GM19328 (cell line): ENCODE measurements around the gene VDR.
"Not testable (repeated sequence)": the region's sequence is repeated elsewhere in the genome, so short reads cannot be mapped to it uniquely, and the experiment has no call there.

ENCODE experiments used
- ATAC-seq: cut with Tn5 transposase; IDR thresholded peaks from one replicate; pipeline ENCODE4 v1.9.1; 2021; ENCODE audit warnings: mild to moderate bottlenecking, moderate library complexity; ENCODE audit not compliant: unreplicated experiment

Gene VDR

DNA sequence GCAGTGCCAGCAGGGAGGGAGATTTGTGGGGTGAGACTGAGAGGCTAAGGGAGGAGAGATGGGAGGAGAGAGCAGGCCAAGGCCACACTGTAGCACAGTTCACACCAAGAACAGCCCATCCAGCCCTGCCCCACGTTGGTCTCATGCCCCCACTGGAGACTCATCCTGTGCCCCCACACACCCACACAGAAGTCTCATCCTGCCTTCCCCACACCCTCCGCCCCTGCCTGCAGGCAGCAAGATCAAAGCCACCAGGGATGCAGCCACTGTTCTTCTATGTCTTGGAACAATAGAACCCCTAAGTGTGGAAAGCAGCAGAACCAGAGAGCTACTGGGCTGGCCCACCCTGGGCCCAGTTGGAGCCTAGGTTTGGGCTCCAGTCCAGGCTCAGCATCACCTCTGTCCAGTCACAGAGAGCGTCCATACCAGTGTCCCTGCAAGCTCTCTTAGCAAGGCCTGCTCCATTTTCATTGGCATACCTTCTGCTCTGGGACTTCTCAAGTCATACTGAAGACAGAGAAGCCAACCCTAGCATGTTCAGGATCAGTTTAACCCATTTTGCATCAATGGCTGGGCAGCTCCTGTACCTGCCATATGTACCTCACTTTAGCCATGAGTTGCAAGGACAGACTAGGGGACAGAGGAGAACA lies 53.4 kb downstream of the VDR start:
- ATAC-seq, result no peak

DNA sequence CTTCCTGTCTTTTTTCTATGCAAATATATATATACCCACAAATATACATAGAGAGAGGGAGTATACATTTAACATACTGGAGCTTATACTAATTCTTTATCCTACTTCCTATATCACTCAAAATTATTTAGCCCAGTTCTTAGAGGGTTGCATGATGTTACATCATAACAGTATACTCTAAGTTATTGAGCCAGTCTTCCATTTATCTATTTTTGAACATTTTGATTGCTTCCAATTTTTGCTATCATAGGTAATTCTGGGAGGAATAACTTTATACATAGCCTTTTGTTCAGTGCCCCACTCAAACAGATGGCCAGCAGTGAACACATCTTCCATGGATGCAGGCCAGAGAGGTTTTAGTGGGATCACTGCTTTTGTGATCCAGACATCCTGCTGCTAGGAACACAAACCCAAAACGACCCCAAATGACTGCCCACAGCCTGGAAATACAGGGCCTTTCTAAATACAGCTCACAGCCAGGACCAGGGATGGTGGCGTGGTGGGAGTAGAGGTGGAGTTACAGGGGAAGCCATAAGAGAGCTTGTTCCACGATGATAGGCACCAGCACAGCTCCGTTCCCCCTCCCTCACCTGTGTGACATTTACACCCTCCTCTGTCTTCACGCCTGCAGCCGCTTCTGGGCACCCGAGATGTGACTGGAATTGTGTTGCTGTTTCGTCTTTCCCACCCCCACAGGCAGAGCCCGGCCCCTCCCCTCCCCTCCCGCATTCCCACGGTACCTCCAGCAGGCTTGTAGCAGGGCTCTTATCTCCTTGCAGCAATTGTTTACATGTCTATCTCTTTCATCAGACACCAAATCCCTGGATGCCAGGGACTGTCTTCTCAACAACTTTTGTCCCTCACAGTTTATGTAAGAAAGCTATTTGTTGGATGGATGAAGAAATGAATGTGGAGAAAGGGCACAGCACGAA lies 54.4 kb downstream of the VDR start:
- no peak for ATAC-seq

DNA sequence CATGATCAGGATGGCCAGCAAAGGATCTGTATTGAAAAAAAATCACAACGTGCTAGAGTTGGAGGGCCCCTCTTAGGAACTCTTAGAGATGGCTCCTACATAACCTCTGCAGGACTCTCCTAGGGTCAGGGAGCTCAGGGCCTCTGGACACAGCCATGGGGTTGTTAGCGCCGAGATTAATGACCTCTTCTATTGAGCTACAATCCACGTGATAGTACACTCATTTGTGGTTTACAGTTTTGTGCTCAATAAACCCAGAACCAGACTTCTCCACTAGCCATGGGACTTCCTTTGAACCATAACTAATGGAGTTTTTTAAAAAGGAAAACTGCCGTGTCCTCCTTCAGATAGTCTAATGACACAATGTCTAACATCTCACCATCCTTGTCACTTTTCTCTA lies 55.5 kb downstream of the VDR start:
- no peak for ATAC-seq

DNA sequence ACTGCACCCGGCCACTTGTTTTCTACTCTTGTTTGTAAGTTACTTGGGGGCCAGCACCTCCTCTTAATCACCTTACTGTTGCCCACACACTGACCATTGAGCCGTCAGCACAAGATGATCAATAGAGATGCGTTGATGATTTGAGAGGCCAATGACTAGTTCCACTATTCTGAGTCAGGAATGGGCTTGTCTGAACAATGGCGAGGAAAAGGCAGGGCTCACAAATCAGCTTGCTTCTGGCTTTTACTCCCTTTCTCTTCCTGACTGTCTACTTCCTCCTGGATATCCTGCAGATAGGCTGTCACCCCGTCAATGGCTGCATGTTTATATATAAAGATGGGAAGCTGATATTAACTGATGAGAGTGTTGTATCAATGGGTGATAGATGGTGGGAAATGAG lies 55.9 kb downstream of the VDR start:
- ATAC-seq, result no peak

DNA sequence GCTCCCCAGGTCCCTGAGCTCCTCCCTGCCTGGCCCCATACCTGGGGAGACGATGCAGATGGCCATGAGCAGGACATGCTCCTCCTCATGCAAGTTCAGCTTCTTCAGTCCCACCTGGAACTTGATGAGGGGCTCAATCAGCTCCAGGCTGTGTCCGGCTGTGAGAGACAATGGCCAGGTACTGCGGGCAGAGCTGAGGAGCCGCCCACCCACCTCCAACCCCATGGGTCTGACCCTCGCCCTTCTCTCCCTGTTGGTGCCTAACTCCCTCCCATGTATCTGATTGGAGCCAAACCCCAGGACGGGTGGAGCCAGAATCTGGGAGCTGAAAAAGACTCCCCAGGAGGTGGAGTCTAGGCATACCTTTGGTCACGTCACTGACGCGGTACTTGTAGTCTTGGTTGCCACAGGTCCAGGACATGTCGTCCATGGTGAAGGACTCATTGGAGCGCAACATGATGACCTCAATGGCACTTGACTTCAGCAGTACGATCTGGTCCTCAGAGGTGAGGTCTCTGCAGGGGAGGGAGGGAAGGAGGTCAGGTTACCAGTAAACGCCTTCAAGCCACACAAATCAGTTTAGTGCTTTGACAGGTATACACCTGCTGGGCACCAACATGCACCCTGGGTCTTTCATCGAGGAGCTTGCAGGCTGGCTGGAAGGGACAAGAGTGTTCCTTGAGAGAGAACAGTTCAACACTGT lies 58.3 kb downstream of the VDR start:
- ATAC-seq, result no peak

DNA sequence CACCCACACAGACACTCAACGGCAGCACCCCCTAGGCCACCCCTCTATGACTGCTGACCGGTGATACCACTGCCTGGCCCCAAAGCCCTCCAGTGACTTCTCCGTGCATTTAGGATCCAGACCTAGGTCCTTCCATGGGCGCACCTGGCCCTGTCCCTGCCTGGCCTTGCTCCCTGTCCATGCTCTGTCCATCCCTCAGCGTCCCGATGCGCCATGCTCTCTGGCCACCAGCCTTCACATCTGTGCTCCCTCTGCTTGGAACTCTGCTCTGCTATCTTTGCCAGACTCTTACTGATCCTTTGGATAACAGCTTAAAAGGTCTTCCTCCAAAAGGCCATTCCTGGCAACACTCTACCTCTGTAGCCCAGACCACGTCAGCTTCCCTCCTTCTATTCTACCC lies 59.7 kb downstream of the VDR start:
- ATAC-seq, result no peak

DNA sequence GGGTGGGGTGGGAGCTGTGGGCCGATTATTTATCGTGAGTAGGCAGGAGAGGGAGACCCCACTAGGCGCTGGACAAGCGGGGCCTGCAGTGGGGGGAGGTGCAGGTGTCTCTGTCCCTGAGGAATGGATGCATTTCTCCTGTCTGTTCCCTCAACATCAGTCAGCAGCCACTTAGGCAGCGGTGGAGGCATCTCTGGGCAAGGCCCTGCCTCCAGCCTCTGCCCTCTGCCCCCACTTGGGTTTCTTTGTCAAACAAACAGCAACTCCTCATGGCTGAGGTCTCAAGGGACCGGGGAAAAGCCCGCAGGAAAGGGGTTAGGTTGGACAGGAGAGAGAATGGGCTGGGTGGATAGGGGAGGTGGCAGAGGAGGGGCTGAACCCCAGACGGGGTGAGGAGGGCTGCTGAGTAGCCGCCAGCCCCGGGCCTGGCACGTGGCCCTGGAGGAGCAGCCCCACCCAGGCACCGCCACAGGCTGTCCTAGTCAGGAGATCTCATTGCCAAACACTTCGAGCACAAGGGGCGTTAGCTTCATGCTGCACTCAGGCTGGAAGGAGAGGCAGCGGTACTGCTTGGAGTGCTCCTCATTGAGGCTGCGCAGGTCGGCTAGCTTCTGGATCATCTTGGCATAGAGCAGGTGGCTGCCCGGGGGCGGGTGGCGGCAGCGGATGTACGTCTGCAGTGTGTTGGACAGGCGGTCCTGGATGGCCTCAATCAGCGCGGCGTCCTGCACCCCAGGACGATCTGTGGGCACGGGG lies 60.4 kb downstream of the VDR start:
- ATAC-seq, result no peak

DNA sequence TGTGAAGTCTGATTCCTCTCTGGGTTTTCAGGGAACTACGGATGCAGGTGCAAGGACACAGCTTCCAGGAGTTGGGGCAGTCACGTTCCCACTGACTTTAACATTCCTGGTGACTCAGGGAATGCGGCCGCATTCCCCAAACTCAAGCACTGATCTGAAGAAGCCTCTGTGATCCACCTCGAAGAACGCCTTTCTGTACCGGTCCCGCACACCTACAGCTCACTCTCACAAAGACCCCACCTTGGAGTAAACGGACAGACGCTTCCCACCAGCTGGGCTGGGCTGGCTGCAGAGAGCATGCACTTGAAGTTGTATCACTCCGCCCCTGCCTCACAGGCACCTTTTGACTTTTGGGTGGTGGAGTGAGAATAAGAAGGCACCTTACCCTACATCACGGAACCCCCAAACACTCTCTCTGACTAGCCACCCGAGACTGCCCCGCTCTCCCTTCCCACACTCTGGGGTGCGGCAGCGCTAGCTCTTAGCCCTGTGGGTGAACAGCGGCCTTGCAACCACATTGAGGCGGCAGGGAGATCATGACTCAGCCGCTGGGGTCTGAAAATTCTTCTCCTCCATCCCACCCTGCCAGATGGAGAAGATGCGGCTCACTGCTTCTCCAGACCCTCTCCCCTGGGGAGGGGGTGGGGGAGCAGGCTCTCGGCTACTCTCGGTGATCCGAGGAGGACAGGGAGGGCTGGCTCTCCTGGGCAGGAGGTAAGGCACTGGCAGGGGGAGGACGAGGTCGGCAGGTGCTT lies 61.4 kb downstream of the VDR start:
- ATAC-seq, result no peak

DNA sequence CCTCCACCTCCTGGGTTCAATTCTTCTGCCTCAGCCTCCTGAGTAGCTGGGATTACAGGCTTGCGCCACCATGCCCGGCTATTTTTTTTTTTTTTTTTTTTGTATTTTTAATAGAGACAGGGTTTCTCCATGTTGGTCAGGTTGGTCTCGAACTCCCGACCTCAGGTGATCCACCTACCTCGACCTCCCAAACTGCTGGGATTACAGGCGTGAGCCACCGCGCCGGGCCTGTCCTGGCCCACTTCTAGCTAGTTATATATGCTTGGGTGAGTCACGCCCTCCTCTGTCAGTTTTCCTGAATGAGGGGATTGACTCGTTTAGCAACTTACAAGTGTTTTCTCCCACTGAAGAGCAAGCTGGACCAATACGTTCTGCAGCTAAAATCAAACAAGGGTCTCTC lies 62.3 kb downstream of the VDR start:
- not testable (repeated sequence) for ATAC-seq

DNA sequence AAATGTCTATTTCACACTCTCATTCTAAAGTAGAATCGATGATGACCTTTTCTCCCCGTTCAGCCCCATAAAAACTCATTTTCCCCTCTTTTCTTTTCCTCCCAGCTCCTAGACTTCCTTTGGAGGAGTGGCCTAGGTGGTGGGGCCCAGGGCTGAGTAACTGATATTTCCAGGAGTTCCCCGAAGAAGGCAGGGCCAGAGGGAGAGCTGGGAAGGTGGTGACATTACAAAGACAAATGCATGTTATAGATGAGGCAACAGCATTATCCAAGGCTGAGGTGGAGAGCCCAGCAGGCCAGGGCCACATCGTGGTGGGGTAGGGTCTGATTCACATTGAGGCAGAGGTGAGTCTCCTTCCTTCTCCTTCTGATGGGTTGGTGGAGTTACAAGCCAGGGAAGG lies 62.9 kb downstream of the VDR start:
- ATAC-seq, result no peak

DNA sequence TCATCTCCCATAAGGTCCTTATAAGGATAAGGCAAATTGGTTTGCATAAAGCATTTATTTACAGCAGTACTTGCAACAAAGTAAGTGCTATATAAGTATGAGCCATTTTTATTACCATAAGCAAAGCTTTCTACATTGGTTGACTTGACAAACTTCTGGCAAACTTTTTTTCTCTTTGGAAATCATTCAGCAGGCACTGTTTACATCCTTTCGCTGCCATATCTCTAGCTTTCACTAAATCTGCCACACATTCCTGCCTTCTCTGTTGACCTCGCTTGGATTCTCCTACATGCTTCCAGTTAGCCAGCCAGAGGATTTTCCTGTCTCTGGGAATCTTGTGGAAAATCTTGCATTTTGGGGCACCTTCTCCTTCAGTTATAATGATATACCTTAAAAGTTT lies 63.3 kb downstream of the VDR start:
- no peak for ATAC-seq

DNA sequence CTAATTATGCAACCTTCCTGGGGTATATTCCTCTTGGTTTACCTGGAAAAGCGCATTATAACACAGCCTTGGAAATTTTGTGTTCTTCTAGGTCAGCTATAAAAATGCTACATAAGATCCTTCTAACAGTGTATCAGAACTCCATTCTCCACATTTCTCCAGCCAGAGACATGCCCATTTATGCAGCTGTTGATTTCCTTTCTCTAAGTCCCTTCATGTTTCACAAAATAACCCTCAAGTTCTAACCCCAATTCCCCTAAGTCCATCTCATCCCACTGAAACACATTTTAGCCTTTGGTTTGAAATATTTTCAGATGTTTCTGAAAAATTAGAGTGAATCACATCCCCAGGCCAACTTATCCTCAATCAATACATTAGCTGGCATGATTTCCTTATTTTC lies 64.2 kb downstream of the VDR start:
- ATAC-seq, result no peak

DNA sequence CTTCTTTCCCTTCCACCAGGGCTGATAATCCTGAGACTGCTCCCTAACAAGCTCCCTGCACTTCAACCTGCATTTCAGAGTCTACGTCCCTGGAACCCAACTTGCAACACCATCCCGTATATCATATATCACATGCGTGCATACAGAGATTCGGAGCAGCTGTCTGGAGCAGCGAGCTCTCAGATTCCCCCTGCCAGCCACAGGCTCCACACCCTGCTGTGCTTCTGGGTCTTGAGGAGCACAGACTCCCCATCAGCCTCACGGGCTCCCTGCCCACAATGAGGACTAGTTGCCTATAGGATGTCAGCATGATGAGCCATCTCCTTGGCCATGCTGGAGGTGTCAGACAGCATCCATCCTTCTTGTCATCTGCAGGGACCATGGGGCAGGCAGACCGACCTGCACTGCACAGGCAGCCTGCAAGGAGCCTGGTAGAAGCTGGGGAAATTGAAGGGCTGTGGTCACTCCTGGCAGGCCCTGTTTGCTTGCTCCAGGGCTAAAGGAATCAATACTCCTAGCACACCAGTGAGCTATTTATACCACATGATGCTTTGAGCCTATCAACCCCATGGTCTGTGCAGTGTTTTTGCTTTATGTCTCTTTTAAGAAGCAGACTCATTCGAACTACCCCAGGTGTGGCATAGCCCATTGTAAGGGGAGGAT lies 65.4 kb downstream of the VDR start:
- no peak for ATAC-seq

DNA sequence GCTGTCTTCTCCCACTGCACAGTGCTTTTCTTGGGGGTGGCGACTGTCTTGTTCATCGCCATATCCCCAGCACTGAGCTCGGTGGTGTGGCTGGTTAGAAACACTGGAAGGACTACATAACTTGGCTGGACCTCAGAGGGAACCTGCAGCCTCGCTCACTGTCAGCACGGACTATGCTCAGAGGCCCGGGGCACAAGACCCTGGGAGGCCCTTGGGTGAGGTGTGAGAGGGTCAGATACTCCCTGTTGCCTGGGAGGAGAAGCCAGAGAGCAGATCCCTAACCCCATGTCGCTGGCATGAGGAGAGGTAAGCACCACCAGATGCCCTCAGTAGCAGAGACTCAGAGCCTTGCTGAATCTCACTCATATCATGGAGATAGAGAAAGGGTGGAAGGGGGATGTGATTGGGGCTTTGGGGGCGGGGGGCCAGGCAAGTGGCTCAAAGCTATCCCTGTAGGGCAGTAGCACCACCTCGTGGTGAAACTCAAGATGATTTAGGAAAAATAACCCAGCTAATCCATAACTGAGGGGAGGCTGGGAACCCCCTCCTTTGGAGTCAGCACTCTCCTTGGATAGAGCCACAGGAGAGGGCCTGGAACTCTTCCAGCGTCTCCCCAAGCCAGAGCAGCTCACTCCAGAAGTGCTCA lies 66.4 kb downstream of the VDR start:
- no peak for ATAC-seq

DNA sequence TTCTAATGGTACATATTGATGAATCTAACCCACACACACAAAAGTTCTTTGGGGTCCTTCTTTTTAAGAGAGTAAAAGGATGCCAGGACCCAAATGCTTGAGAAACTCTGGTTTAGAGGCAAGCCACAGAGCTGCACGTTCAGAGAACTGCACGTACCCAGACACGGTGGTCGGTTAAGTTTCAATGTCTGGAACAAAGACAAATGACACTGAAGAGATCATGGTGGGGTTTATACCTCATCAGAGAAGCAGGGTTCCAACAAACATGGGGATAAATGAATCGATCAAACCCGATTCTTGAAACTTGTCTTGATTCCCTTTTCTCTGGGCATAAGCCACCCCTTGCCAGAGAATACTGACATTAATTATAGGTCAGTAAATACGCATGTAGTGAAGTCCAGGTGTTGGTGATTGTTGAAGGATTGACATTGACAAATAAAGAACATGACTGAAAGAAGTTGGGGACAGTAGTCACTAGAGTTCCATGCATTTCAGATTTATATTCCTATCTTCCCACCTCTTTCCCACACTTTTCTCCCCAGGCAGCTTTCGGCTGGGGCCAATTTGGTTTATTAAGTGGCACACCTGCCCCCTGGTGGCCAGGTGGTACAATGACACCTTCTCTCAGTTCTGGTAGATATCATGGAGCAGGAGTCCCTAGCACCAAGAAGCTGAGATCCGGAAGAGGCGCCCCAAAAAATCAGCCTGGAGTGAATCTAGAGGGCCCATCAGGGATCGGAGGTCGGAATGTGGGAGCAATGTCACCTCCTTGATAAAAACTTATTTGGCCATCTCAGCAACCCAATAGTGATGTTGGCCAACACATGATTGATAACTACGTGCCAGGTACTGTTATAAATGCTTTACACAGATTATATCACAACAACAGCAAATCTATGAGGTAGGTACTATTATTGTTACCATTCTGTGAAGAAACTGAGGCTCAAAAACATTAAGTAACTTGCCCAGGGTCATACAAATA lies 67.3 kb downstream of the VDR start:
- ATAC-seq, result no peak

DNA sequence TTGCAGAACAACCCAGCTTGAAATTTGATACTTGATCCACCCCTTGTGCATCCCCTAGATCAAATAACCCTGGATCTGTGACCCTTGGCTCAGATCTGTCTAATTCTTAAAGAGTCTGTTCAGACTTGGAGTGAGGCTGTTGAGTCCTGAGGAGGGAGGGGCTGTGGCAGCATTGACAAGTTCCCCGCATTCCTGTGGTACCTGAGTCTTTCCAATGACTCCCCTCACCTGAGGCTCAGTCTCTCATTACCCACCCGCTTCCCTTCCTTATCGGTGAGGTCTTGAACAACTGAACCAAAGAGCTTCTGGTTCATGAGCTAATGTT lies 69.0 kb downstream of the VDR start:
- no peak for ATAC-seq

DNA sequence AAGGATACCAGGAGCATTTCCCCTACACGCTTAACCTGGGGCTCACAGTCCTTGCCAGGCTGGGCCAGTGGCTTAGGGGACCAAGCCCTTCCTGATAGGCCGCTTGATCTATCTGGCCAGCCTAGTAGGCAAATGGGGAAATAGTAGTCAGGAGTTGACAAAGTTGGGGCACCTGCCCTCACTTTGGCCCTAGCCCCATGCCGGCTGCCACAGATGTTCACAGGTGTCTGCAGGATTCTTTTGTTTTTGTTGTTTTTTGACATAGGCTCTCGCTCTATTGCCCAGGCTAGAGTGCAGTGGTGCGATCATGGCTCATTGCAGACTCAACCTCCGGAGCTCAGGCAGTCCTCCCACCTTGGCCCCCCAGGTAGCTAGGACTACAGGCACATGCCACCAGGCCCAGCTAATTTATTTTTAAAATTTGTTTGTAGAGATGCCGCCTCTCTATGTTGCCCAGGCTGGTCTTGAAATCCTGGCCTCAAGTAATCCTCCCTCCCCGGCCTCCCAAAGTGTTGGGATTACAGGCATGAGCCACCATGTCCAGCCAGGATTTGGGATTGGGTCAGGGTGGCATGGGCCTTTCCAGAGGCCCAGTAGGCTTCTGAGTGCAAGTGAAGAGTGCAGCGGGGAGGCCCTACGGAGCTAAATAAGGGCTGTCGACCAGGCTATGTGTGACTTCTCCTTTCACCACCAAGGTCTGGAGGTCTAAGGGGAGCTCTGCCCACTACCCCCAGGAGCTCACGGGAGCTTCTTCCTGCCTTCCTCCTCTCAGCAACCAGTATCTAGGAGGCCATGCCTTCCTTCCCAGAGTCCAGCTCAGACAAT lies 69.6 kb downstream of the VDR start:
- ATAC-seq, result no peak
